ENCODE measurements around the gene BAMBI. TPM values are rescaled to one million over a fixed set of nuclear protein-coding genes. Genes with fewer than 3 reads are reported as not detected.

BAMBI gene
- total RNA-seq, 1 experiment from 2014 or later = 165 TPM

GRCh38 chr10:28713626-28714352 is 36.5 kb downstream of the BAMBI start:
- no peak for DNase-seq
- no peaks in the 10 kb centered on the region for H3K9me3 ChIP-seq
- H3K27ac Mint-ChIP-seq (ENCODE audit: unreplicated experiment) = no peak overlapping the region
- CTCF ChIA-PET = interaction anchor here (0.7 to 1.1 kb wide), 3 partner anchors 45 to 167 kb away, joined by 3 read pairs; no protein-coding TSS in a partner anchor
- no peaks in the 10 kb centered on the region for H3K36me3 Mint-ChIP-seq (ENCODE audit: insufficient read depth, unreplicated experiment)
- POLR2A ChIA-PET = interaction anchor here (0.6 to 0.7 kb wide), 2 partner anchors 84 to 285 kb away, joined by 3 to 10 read pairs; no protein-coding TSS in a partner anchor
- no peaks in the 10 kb centered on the region for H3K4me1 ChIP-seq
- no TSS peak for BruUV-seq (replicated peaks)
- no peaks in the 10 kb centered on the region for H3K27me3 ChIP-seq (replicated peaks; ENCODE audit: control insufficient read depth, insufficient read depth, low read length)
- no peak for TF ChIP-seq CTCF (IDR thresholded peaks at IDR 0.05; ENCODE audit: insufficient read depth in 1 of 2, low read depth in 1 of 2, low read length in 1 of 2, severe bottlenecking in 1 of 2, unreplicated experiment in 1 of 2)
- H3K9me3 Mint-ChIP-seq (ENCODE audit: unreplicated experiment) = peaks cover 8% of the 10 kb centered on the region
- no peak overlapping the region for H3K4me3 ChIP-seq (ENCODE audit: low read depth, low read length)
- no peak overlapping the region for H3K4me3 Mint-ChIP-seq (ENCODE audit: unreplicated experiment)
- H3K36me3 ChIP-seq (ENCODE audit: control insufficient read depth, insufficient read depth, low read length) = no peaks in the 10 kb centered on the region
- peaks cover 12% of the 10 kb centered on the region for H3K4me1 Mint-ChIP-seq (ENCODE audit: low read depth, unreplicated experiment)
- intact Hi-C loops (cut with micrococcal nuclease; ENCODE audit: unreplicated experiment) = no loop called here
- H3K27me3 Mint-ChIP-seq (ENCODE audit: insufficient read depth, unreplicated experiment) = no peaks in the 10 kb centered on the region

- Histone ChIP-seq H3K4me3 (ENCODE audit: low read depth, low read length) (no peak overlapping the region), H3K36me3 (ENCODE audit: control insufficient read depth, insufficient read depth, low read length) (no peaks in the 10 kb centered on the region), H3K9me3 (no peaks in the 10 kb centered on the region), H3K4me1 (peaks cover 3% of the 10 kb centered on the region; the same call in 1 of the 2 replicates), H3K27me3 (replicated peaks; ENCODE audit: control insufficient read depth, insufficient read depth, low read length) (no peaks in the 10 kb centered on the region)
- Mint-ChIP-seq H3K27me3 (ENCODE audit: insufficient read depth, unreplicated experiment) (no peaks in the 10 kb centered on the region), H3K27ac (ENCODE audit: unreplicated experiment) (no peak overlapping the region), H3K4me3 (ENCODE audit: unreplicated experiment) (no peak overlapping the region), H3K36me3 (ENCODE audit: insufficient read depth, unreplicated experiment) (no peaks in the 10 kb centered on the region), H3K4me1 (ENCODE audit: low read depth, unreplicated experiment) (peaks cover 17% of the 10 kb centered on the region), H3K9me3 (ENCODE audit: unreplicated experiment) (peaks cover 8% of the 10 kb centered on the region)
- no peak for DNase-seq
- TF ChIP-seq CTCF (IDR thresholded peaks at IDR 0.05; ENCODE audit: insufficient read depth in 1 of 2, low read depth in 1 of 2, low read length in 1 of 2, severe bottlenecking in 1 of 2, unreplicated experiment in 1 of 2) = peak in 1 of 2 experiments; percentile 9
- BruUV-seq (replicated peaks) = no TSS peak
- intact Hi-C loops (cut with micrococcal nuclease; ENCODE audit: unreplicated experiment) = no loop called here
- CTCF ChIA-PET = interaction anchor here (1.1 kb wide), 1 partner anchor 51 kb away, joined by 3 read pairs; no protein-coding TSS in a partner anchor
- POLR2A ChIA-PET = interaction anchor here (0.6 to 0.7 kb wide), 2 partner anchors 83 to 286 kb away, joined by 3 to 10 read pairs; no protein-coding TSS in a partner anchor
Measured at GRCh38 chr10:28714401-28715053, 37.2 kb downstream of the BAMBI start.

GRCh38 chr10:28715246-28715645 is 37.9 kb downstream of the BAMBI start:
- Mint-ChIP-seq H3K27ac (ENCODE audit: unreplicated experiment) (no peak overlapping the region), H3K4me1 (ENCODE audit: low read depth, unreplicated experiment) (peaks cover 19% of the 10 kb centered on the region), H3K36me3 (ENCODE audit: insufficient read depth, unreplicated experiment) (no peaks in the 10 kb centered on the region), H3K9me3 (ENCODE audit: unreplicated experiment) (peaks cover 8% of the 10 kb centered on the region), H3K27me3 (ENCODE audit: insufficient read depth, unreplicated experiment) (no peaks in the 10 kb centered on the region), H3K4me3 (ENCODE audit: unreplicated experiment) (no peak overlapping the region)
- Histone ChIP-seq H3K9me3 (no peaks in the 10 kb centered on the region), H3K27me3 (replicated peaks; ENCODE audit: control insufficient read depth, insufficient read depth, low read length) (no peaks in the 10 kb centered on the region), H3K36me3 (ENCODE audit: control insufficient read depth, insufficient read depth, low read length) (no peaks in the 10 kb centered on the region), H3K4me1 (peaks cover 10% of the 10 kb centered on the region; the same call in 1 of the 2 replicates), H3K4me3 (ENCODE audit: low read depth, low read length) (no peak overlapping the region)
- no TSS peak for BruUV-seq (replicated peaks)
- ChIA-PET CTCF (no interaction called here), POLR2A (interaction anchor here (0.6 kb wide), 1 partner anchor 9 kb away, joined by 7 read pairs; no protein-coding TSS in a partner anchor)
- no peak for DNase-seq
- no peak for TF ChIP-seq CTCF (IDR thresholded peaks at IDR 0.05; ENCODE audit: insufficient read depth in 1 of 2, low read depth in 1 of 2, low read length in 1 of 2, severe bottlenecking in 1 of 2, unreplicated experiment in 1 of 2)
- intact Hi-C loops (cut with micrococcal nuclease; ENCODE audit: unreplicated experiment) = no loop called here
